HepG2 (cell line): ENCODE data around the gene ZNF556. TPM values are rescaled to one million over a fixed set of nuclear protein-coding genes. Genes with fewer than 3 reads are reported as not detected.

Source experiments
- AGO2 ChIP-seq: fragments of 200-400 bp; formaldehyde crosslinking; optimal IDR thresholded peaks from 2 replicates; pipeline ENCODE3; 2017; ENCODE audit warnings: mild to moderate bottlenecking, low read depth, low read length, moderate library complexity
- DR1 ChIP-seq: sonication (generic); formaldehyde crosslinking; IDR thresholded peaks from 2 replicates; pipeline ENCODE4 v1.8.0; 2021; ENCODE audit warnings: mild to moderate bottlenecking, missing genetic modification reagents, inconsistent platforms
- DZIP1 ChIP-seq: sonication (generic); formaldehyde crosslinking; IDR thresholded peaks from 2 replicates; pipeline ENCODE4 v1.5.0; 2020; ENCODE audit warnings: mild to moderate bottlenecking, missing genetic modification reagents
- EP300 ChIP-seq, 3 experiments: sonication (generic) in 1 of 3; formaldehyde crosslinking in 1 of 3; IDR thresholded peaks; 2 replicates each; pipeline versions ENCODE4 v1.5.1 to v1.6.1; 2011 to 2020; ENCODE audit warnings: low read depth in 2 of 3, low read length in 2 of 3, borderline replicate concordance in 1 of 3, improper control_type of control experiment in 1 of 3, mild to moderate bottlenecking in 1 of 3, missing genetic modification reagents in 1 of 3, moderate library complexity in 1 of 3
- HNRNPLL ChIP-seq: fragments of 200-400 bp; formaldehyde crosslinking; IDR thresholded peaks from 2 replicates; pipeline ENCODE4 v1.6.1; 2017; ENCODE audit warnings: mild to moderate bottlenecking, low read depth, low read length; ENCODE audit not compliant: poor library complexity, severe bottlenecking
- JUND ChIP-seq: sonication (generic); formaldehyde crosslinking; IDR thresholded peaks from 2 replicates; pipeline ENCODE4 v1.8.0; 2022; ENCODE audit warnings: mild to moderate bottlenecking, missing genetic modification reagents
- MZF1 ChIP-seq: sonication (generic); formaldehyde crosslinking; IDR thresholded peaks from 2 replicates; pipeline ENCODE4 v1.8.1; 2023; ENCODE audit warnings: mild to moderate bottlenecking, missing genetic modification reagents, borderline replicate concordance
- NR2C2 ChIP-seq: sonication (generic); formaldehyde crosslinking; IDR thresholded peaks from 2 replicates; pipeline ENCODE4 v1.4.0; 2020; ENCODE audit warnings: missing genetic modification reagents, mild to moderate bottlenecking, moderate library complexity, borderline replicate concordance
- PHF8 ChIP-seq: sonication (generic); formaldehyde crosslinking; IDR thresholded peaks from 2 replicates; pipeline ENCODE4 v1.5.0; 2020; ENCODE audit warnings: missing genetic modification reagents
- PLSCR1 ChIP-seq: sonication (generic); formaldehyde crosslinking; IDR thresholded peaks from 2 replicates; pipeline ENCODE4 v1.5.0; 2020; ENCODE audit warnings: missing genetic modification reagents, mild to moderate bottlenecking, borderline replicate concordance
- SP140L ChIP-seq: sonication (generic); formaldehyde crosslinking; IDR thresholded peaks from 2 replicates; pipeline ENCODE4 v1.4.0; 2020; ENCODE audit warnings: missing genetic modification reagents, borderline replicate concordance
- ZMYM3 ChIP-seq: sonication (generic); formaldehyde crosslinking; IDR thresholded peaks from 2 replicates; pipeline ENCODE4 v1.5.1; 2020; ENCODE audit warnings: mild to moderate bottlenecking, missing genetic modification reagents
- ZNF124 ChIP-seq: sonication (generic); formaldehyde crosslinking; IDR thresholded peaks from 2 replicates; pipeline ENCODE4 v1.4.0; 2020; ENCODE audit warnings: missing genetic modification reagents
- ZNF331 ChIP-seq: sonication (generic); formaldehyde crosslinking; IDR thresholded peaks from 2 replicates; pipeline ENCODE4 v1.4.0; 2020; ENCODE audit warnings: missing genetic modification reagents
- ZNF501 ChIP-seq: sonication (generic); formaldehyde crosslinking; IDR thresholded peaks from 2 replicates; pipeline ENCODE4 v1.5.1; 2020; ENCODE audit warnings: mild to moderate bottlenecking, moderate library complexity, missing genetic modification reagents
- ZNF563 ChIP-seq: sonication (generic); formaldehyde crosslinking; IDR thresholded peaks from 2 replicates; pipeline ENCODE4 v1.8.0; 2022; ENCODE audit warnings: mild to moderate bottlenecking, moderate library complexity, missing genetic modification reagents
- ZNF644 ChIP-seq: IDR thresholded peaks from 2 replicates; pipeline ENCODE4 v1.6.1; 2016; ENCODE audit warnings: low read depth
- ZNF687 ChIP-seq: sonication (generic); formaldehyde crosslinking; IDR thresholded peaks from 2 replicates; pipeline ENCODE4 v1.5.1; 2020; ENCODE audit warnings: mild to moderate bottlenecking, missing genetic modification reagents, moderate library complexity
- ZSCAN31 ChIP-seq: sonication (generic); formaldehyde crosslinking; IDR thresholded peaks from 2 replicates; pipeline ENCODE4 v1.5.0; 2020; ENCODE audit warnings: low read depth, mild to moderate bottlenecking, missing genetic modification reagents
- ZSCAN5A ChIP-seq: sonication (generic); formaldehyde crosslinking; IDR thresholded peaks from 2 replicates; pipeline ENCODE4 v1.8.0; 2022; ENCODE audit warnings: mild to moderate bottlenecking, missing genetic modification reagents, borderline replicate concordance
- polyA plus RNA-seq, 8 experiments: library from polyadenylated mRNA; depleted of rRNA in 3 of 8; stranded (reverse) in 7 of 8; unstranded in 1 of 8; fragments of >200 nt; fragmentation: Illumina TruSeq in 4 of 8; extraction: Trizol in 4 of 8; gene quantifications; 2 replicates each; pipeline versions ENCODE4 v1.2.1 to v1.2.3, GENCODE V29; 2011 to 2016; ENCODE audit warnings: low read depth in 4 of 8, missing spikeins in 1 of 8, mixed read lengths in 1 of 8; ENCODE audit not compliant: insufficient read depth in 1 of 8
- total RNA-seq, 5 experiments: library from RNA; depleted of rRNA; stranded (reverse); fragments of >200 nt; fragmentation: Illumina TruSeq; extraction: Trizol; gene quantifications; 2 replicates each; pipeline ENCODE4 v1.2.3, GENCODE V29; 2016; ENCODE audit warnings: low read depth in 1 of 5

The ZNF556 gene
- total and polyA plus RNA-seq, 2 of the 13 experiments (the other 11 are each of a cell fraction or from before 2014, with no cell fraction given), result 4.2 to 28.6 TPM

GRCh38 chr19:2819540-2820111, 47.5 kb upstream of the ZNF556 start, which contains the start of gene ZNF554 (continued):
- no peak for TF ChIP-seq ZSCAN31
- no peak for TF ChIP-seq ZNF124 (CRISPR knock-in tag)
- no peak for TF ChIP-seq DZIP1
- TF ChIP-seq JUND (CRISPR knock-in tag), result no peak
- peak; percentile 70 for TF ChIP-seq HNRNPLL
- peak; percentile 58; the same call in 1 of the 2 replicates for TF ChIP-seq PHF8 (CRISPR knock-in tag)
- no peak for TF ChIP-seq PLSCR1 (CRISPR knock-in tag)
- TF ChIP-seq MZF1 (CRISPR knock-in tag), result no peak
- peak; percentile 80 for TF ChIP-seq ZNF687 (CRISPR knock-in tag)
- no peak for TF ChIP-seq SP140L (CRISPR knock-in tag)
- TF ChIP-seq EP300 (IDR thresholded peaks at IDR 0.05; ENCODE audit: low read depth in 2 of 2, low read length in 2 of 2), result peak in 1 of 2 experiments; percentile 38; a peak in 1 of 4 replicates
- no peak for TF ChIP-seq EP300 (CRISPR knock-in tag; IDR thresholded peaks at IDR 0.05; ENCODE audit: borderline replicate concordance)
- no peak for TF ChIP-seq AGO2
- peak; percentile 17; the same call in 1 of the 2 replicates for TF ChIP-seq ZMYM3
- no peak for TF ChIP-seq ZSCAN5A (CRISPR knock-in tag)
- TF ChIP-seq ZNF501 (CRISPR knock-in tag), result peak; percentile 42; the same call in 1 of the 2 replicates
- peak; percentile 70 for TF ChIP-seq ZNF331 (CRISPR knock-in tag)
- no peak; the same call in 1 of the 2 replicates for TF ChIP-seq ZNF563 (CRISPR knock-in tag)
- 0 out of 2 replicates have a peak, but pooled peaks have one; percentile 40 for TF ChIP-seq DR1 (CRISPR knock-in tag)
- peak; percentile 88 for TF ChIP-seq NR2C2 (CRISPR knock-in tag)
- TF ChIP-seq ZNF644 (CRISPR knock-in tag), result no peak
